Ishikawa (cell line): Measurements from ENCODE around the gene ATP2C2.

ENCODE experiments used
- CREB1 ChIP-seq: IDR thresholded peaks from 2 replicates; pipeline ENCODE4 v1.6.1; 2012; ENCODE audit warnings: low read depth
- EGR1 ChIP-seq: IDR thresholded peaks from 2 replicates; pipeline ENCODE4 v1.6.1; 2012
- EP300 ChIP-seq: IDR thresholded peaks from 2 replicates; pipeline ENCODE4 v1.6.1; 2012; ENCODE audit warnings: borderline replicate concordance
- NFIC ChIP-seq: IDR thresholded peaks from 2 replicates; pipeline ENCODE4 v1.6.1; 2012
- RAD21 ChIP-seq: IDR thresholded peaks from 2 replicates; pipeline ENCODE4 v1.6.1; 2012; ENCODE audit warnings: low read depth
- TAF1 ChIP-seq: IDR thresholded peaks from 2 replicates; pipeline ENCODE4 v1.6.1; 2012; ENCODE audit warnings: low read depth, mild to moderate bottlenecking
- TCF12 ChIP-seq: IDR thresholded peaks from 2 replicates; pipeline ENCODE4 v1.6.1; 2012; ENCODE audit warnings: low read depth
- TEAD4 ChIP-seq: IDR thresholded peaks from 2 replicates; pipeline ENCODE4 v1.6.1; 2012
- YY1 ChIP-seq: IDR thresholded peaks from 2 replicates; pipeline ENCODE4 v1.6.1; 2012; ENCODE audit warnings: low read depth
- TF ChIP-seq, protein P1 (sequence below): IDR thresholded peaks from 2 replicates; pipeline ENCODE4 v1.6.1; 2012
- TF ChIP-seq, protein P2 (sequence below): IDR thresholded peaks from 2 replicates; pipeline ENCODE4 v1.6.1; 2012; ENCODE audit warnings: low read depth, mild to moderate bottlenecking

DNA sequence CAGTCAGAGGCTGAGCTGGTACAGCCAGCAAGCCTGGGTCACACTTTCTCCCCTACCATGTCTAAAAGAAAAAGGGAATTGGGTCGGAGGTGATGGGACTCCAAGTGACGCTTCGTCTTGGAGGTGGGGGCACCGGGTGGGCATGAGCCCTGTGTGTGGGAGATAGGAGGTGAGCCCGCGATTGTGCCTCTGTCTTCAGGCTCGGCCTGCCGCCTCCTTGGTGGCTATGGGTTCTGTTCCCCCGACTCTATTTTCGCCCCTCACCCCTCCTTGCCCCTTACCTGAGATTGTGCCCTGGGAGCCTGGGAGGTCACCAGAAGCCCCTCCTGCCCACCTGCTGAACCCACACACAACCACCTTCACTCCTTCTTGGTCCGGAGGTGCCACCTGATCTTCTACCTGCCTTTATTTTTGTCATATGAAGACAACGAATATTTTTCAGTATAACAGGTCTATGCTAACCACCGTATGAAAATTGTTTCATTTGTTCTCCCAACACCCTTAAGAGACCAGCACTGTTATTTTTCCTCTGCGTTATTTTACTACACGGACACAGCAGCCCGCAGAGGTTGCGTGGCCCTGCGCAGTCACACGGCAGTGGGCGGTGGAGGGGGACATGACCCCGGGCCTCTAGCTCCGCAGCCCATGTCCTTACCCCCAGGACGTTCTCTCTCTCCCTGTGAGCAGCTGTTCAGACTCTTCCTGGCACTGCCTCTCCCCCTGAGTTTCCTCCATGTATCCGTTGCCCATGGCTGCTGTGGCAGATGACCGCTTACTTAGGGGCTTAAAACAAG lies 49.9 kb downstream of the ATP2C2 start:
- TF ChIP-seq RAD21 (no peak), EP300 (no peak), CREB1 (no peak), EGR1 (no peak), YY1 (no peak), TCF12 (no peak), NFIC (no peak), TAF1 (no peak), TEAD4 (no peak)
- TF ChIP-seq, protein P1, sequence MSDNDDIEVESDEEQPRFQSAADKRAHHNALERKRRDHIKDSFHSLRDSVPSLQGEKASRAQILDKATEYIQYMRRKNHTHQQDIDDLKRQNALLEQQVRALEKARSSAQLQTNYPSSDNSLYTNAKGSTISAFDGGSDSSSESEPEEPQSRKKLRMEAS: no peak
- TF ChIP-seq, protein P2, sequence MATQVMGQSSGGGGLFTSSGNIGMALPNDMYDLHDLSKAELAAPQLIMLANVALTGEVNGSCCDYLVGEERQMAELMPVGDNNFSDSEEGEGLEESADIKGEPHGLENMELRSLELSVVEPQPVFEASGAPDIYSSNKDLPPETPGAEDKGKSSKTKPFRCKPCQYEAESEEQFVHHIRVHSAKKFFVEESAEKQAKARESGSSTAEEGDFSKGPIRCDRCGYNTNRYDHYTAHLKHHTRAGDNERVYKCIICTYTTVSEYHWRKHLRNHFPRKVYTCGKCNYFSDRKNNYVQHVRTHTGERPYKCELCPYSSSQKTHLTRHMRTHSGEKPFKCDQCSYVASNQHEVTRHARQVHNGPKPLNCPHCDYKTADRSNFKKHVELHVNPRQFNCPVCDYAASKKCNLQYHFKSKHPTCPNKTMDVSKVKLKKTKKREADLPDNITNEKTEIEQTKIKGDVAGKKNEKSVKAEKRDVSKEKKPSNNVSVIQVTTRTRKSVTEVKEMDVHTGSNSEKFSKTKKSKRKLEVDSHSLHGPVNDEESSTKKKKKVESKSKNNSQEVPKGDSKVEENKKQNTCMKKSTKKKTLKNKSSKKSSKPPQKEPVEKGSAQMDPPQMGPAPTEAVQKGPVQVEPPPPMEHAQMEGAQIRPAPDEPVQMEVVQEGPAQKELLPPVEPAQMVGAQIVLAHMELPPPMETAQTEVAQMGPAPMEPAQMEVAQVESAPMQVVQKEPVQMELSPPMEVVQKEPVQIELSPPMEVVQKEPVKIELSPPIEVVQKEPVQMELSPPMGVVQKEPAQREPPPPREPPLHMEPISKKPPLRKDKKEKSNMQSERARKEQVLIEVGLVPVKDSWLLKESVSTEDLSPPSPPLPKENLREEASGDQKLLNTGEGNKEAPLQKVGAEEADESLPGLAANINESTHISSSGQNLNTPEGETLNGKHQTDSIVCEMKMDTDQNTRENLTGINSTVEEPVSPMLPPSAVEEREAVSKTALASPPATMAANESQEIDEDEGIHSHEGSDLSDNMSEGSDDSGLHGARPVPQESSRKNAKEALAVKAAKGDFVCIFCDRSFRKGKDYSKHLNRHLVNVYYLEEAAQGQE: no peak
